Neuron (in vitro differentiated cells): ENCODE data around the gene RIN3.

Experiments used
- H2AFZ ChIP-seq: one replicate; pipeline ENCODE4 v1.6.1; 2013; ENCODE audit warnings: low read depth, mild to moderate bottlenecking, inconsistent platforms, low read length, moderate library complexity
- H3K27me3 ChIP-seq: one replicate; pipeline ENCODE4 v1.6.1; 2013; ENCODE audit warnings: low read length; ENCODE audit not compliant: insufficient read depth
- H3K36me3 ChIP-seq: one replicate; pipeline ENCODE4 v1.6.1; 2013; ENCODE audit warnings: low read length; ENCODE audit not compliant: insufficient read depth
- H3K4me1 ChIP-seq: one replicate; pipeline ENCODE4 v1.6.1; 2013; ENCODE audit warnings: low read length; ENCODE audit not compliant: insufficient read depth
- H3K4me3 ChIP-seq: 2 replicates; pipeline ENCODE4 v1.5.1; 2013; ENCODE audit warnings: mild to moderate bottlenecking, low read length, moderate library complexity
- H3K9me3 ChIP-seq: one replicate; pipeline ENCODE4 v1.6.1; 2013; ENCODE audit warnings: low read length

Gene RIN3

DNA sequence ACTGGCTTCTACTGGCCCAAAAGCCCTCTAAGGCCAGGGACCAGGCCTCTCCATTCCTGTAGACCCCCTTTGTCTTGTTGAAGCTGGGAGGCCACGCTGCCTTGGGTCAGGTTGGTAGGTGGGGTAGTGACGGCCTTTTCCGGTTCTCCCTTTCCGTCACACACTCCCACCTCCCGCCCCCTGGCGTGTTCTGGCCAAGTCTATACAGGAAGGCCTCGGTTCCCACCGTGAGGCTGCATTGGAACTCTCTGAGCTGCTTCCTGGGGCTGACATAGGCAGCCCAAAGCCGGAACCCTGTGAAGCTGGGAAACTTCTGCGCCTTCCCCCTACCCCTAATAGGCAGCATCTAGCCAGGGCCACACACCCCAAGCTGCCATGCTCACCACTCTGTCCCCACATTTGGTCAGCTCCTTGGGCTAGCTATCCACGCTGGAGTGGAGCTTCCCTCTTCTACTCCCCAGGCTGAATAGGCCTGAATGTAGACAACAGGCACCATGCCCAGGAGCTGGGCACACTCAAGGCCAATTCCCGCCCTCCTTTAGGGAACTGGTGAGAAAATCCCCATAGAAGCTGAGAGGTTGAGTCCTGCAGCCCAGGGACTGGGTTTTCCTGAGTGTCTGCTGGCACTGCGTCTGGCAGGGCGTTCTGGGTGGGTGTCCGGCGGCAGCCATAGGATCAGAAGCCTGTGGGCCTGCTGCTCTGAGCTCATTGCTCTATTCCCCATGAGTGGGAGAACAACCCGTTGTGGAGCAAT lies 35.7 kb downstream of the RIN3 start:
- Histone ChIP-seq H3K4me3 (no peak overlapping the region), H3K9me3 (no peaks in the 10 kb centered on the region), H3K27me3 (no peaks in the 10 kb centered on the region), H3K36me3 (no peaks in the 10 kb centered on the region), H3K4me1 (no peaks in the 10 kb centered on the region), H2AFZ (no peak overlapping the region)

- Histone ChIP-seq H2AFZ (no peak overlapping the region), H3K9me3 (no peaks in the 10 kb centered on the region), H3K4me1 (no peaks in the 10 kb centered on the region), H3K36me3 (no peaks in the 10 kb centered on the region), H3K27me3 (no peaks in the 10 kb centered on the region), H3K4me3 (no peak overlapping the region)
Observed at GRCh38 chr14:92549859-92550230, 36.3 kb downstream of the RIN3 start.

- Histone ChIP-seq H3K4me3 (no peak overlapping the region), H3K4me1 (no peaks in the 10 kb centered on the region), H3K36me3 (no peaks in the 10 kb centered on the region), H2AFZ (no peak overlapping the region), H3K27me3 (no peaks in the 10 kb centered on the region), H3K9me3 (no peaks in the 10 kb centered on the region)
Observed at GRCh38 chr14:92551044-92551841, 37.7 kb downstream of the RIN3 start.

DNA sequence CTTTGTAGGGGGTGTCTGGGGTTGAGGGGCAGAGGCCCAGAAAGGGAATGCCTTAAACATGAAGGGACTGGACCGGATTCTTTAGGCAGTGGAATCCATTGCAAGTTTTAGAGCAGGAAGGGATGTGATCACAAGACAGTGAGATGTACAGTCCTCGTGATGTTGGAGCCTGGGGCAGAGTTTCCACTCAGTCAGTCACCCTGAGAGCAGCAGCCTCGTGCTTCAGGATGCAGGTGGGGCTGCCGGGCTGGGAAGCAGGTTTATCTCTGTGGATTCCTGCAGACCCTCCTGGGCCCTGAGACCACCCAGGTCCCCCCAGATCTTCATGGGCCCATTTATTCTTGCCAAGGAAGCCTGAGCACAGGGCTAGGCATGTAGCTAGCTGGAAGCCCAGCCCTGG lies 38.5 kb downstream of the RIN3 start:
- Histone ChIP-seq H3K4me3 (no peak overlapping the region), H3K9me3 (no peaks in the 10 kb centered on the region), H3K27me3 (no peaks in the 10 kb centered on the region)

DNA sequence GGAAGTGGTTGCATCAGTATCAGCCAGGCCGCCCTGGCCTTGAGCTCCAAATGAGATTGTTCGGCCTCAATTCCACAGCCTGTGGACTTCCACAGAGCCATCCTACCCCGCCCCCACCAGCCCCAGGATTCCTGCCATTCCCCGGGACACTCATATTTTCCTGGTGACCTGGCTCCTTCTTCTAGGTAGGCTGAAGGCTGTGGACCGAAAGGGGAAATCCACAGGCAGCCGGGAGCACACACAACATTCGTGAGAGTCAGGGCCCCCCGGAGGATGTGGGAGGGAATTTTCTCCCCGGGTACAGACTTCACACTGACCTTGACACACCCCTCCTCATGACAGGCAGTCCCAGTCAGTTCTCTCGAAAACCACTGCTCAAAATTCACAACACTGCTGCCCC lies 39.9 kb downstream of the RIN3 start:
- Histone ChIP-seq H3K4me1 (no peaks in the 10 kb centered on the region), H3K9me3 (no peaks in the 10 kb centered on the region), H3K4me3 (no peak overlapping the region), H2AFZ (no peak overlapping the region), H3K27me3 (no peaks in the 10 kb centered on the region), H3K36me3 (no peaks in the 10 kb centered on the region)

More for the DNA sequence above, 38.5 kb downstream of the RIN3 start:
- Histone ChIP-seq H3K4me1 (no peaks in the 10 kb centered on the region), H2AFZ (no peak overlapping the region), H3K36me3 (no peaks in the 10 kb centered on the region)

DNA sequence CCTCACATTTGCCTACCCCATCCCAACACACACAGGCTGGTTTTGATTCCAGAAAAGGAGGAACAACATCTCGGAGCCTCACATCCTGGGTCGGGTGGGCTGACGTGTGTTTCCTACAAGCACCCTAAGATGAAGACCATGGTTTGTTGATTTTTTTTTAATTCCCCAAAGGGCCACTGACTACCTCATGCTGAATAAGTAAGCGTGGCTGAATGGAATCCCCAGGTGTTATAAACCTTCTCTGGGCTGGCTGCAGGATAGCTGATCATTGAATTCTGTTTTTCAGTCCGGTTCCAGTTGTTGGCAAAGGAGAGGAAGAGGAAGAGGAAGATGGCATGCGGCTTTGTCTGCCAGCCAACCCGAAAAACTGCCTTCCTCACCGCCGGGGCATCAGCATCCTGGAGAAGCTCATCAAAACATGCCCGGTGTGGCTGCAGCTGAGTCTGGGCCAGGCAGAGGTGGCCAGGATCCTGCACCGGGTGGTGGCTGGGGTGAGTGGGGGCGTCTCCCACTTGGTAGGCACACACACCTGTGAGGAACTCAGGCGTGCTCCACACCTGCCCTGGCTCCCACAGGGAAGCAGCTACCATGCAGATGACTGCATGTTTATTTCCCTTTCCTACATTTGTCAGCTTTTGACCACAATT lies 42.0 kb downstream of the RIN3 start:
- Histone ChIP-seq H3K36me3 (no peaks in the 10 kb centered on the region), H2AFZ (no peak overlapping the region), H3K9me3 (no peaks in the 10 kb centered on the region), H3K27me3 (no peaks in the 10 kb centered on the region), H3K4me3 (no peak overlapping the region), H3K4me1 (no peaks in the 10 kb centered on the region)

DNA sequence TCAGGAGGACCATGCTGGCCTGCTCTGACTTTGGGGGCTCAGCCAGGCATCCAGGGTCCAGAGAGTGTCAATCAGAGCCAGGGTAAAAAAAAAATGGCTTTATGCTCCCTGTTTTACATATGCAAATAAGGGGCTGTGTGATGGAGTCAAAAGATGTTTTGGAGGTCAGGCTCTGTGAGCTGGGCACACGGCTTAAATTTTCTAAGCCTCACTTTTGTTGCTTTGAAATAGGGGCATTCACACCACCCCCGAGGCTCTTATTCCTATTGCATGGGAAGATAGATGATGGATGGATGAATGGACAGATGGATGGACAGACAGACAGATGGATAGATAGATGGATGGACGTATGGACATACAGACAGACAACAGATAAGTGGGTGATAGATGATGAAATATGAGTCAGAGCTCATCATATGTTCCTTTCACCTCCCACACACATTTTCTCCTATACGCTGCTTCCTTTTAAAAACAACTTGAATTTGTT lies 42.7 kb downstream of the RIN3 start:
- no peak overlapping the region for H2AFZ ChIP-seq
- H3K4me3 ChIP-seq, result no peak overlapping the region
- no peaks in the 10 kb centered on the region for H3K9me3 ChIP-seq
- H3K4me1 ChIP-seq, result no peaks in the 10 kb centered on the region
- no peaks in the 10 kb centered on the region for H3K27me3 ChIP-seq
- no peaks in the 10 kb centered on the region for H3K36me3 ChIP-seq

GRCh38 chr14:92556863-92557543 lies 43.4 kb downstream of the RIN3 start:
- H3K9me3 ChIP-seq, result no peaks in the 10 kb centered on the region
- H3K4me1 ChIP-seq, result no peaks in the 10 kb centered on the region
- H3K27me3 ChIP-seq, result no peaks in the 10 kb centered on the region
- no peak overlapping the region for H3K4me3 ChIP-seq
- no peak overlapping the region for H2AFZ ChIP-seq
- no peaks in the 10 kb centered on the region for H3K36me3 ChIP-seq

- Histone ChIP-seq H3K4me3 (no peak overlapping the region), H3K36me3 (no peaks in the 10 kb centered on the region), H3K27me3 (no peaks in the 10 kb centered on the region), H3K9me3 (no peaks in the 10 kb centered on the region), H2AFZ (no peak overlapping the region), H3K4me1 (no peaks in the 10 kb centered on the region)
Observed at GRCh38 chr14:92557544-92557912, 43.9 kb downstream of the RIN3 start.

DNA sequence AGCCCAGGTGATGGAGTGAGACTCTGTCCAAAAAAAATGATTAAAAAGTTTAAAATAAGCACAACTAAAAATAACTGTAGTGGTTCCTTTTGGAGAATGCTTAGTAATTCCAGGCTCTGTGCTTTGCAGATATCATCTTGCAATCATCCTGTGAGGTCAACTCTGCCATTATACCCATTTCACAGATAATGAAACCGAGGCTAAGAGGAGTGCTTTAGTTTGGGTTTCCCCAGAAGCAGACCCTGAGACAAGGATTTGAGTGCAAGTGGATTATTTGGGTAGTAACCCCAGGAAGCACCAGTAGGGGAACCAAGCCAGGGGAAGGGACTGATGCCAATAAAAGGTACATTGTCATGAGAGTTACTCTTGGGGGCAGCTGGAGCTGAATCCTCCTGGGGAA lies 44.7 kb downstream of the RIN3 start:
- H3K4me3 ChIP-seq, result no peak overlapping the region
- no peaks in the 10 kb centered on the region for H3K9me3 ChIP-seq

DNA sequence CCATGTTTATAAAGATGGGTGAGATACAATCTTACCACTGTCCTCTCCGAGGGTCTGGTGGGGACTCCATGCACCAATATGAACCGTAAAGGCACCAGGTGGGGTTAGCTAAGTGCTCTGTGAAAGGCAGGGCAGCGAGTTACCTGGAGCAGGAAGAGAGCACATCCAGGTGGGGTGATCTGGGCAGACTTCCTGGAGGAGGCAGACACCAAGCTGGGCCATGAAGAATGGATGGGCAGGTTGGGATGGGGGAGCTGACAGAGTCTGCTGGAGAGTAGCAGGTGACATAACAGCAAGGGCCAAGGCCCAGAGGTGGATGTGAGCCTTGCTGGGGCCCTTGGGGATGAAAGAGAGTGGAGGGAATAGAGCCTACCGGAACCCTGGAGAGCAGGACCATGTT lies 45.9 kb downstream of the RIN3 start:
- Histone ChIP-seq H3K9me3 (no peaks in the 10 kb centered on the region), H3K4me1 (no peaks in the 10 kb centered on the region), H3K36me3 (no peaks in the 10 kb centered on the region), H3K4me3 (no peak overlapping the region), H2AFZ (no peak overlapping the region), H3K27me3 (no peaks in the 10 kb centered on the region)

More for the DNA sequence above, 44.7 kb downstream of the RIN3 start:
- H3K4me1 ChIP-seq, result no peaks in the 10 kb centered on the region
- H3K27me3 ChIP-seq, result no peaks in the 10 kb centered on the region
- H3K36me3 ChIP-seq, result no peaks in the 10 kb centered on the region
- H2AFZ ChIP-seq, result no peak overlapping the region

DNA sequence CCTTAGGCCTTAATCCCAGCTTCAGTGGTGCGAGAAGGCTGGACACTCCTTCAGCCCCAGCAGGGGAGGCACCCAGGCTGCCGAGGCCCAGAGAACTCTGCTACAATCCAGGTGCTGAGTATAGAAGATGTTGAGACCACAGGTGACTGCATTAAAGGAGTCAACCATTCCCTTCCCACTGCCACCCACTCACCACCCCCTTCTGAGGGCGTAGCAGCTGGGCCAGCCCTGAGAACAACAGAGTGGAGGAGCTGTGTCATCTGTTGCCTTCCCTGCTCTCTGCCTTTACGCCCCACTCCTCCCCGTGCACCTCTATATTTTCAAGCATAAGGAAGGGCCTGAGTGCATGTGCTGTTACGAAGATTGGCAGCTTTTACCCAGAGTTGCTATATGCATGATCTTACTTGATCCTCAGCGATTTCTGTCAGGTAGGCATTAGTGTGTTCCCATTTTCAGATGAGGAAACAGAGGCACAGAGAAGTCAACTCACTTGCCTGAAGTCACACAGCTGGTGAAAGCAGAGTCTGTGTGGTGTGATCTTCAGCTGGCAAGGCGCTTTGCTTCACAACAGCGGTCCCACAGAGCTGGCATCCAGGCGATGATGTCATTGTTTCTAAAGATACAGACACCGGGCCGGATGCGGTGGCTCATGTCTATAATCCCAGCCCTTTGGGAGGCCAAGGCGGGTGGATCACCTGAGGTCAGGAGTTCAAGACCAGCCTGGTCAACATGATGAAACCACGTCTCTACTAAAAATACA lies 46.7 kb downstream of the RIN3 start:
- Histone ChIP-seq H3K9me3 (no peaks in the 10 kb centered on the region), H2AFZ (no peak overlapping the region), H3K4me3 (no peak overlapping the region), H3K36me3 (no peaks in the 10 kb centered on the region), H3K27me3 (no peaks in the 10 kb centered on the region), H3K4me1 (peaks cover 7% of the 10 kb centered on the region)
